NCI-H82 treated with DMSO at 0.1 percent for 48 hours (cell line): ENCODE measurements around the gene IFI16.
"Not testable (repeated sequence)": the region's sequence is repeated elsewhere in the genome, so short reads cannot be mapped to it uniquely, and the experiment has no call there.

ENCODE experiments used
- DNase-seq: peaks from one replicate; lab custom pipeline; 2025; ENCODE audit not compliant: unreplicated experiment; lab: John Stamatoyannopoulos, UW

The IFI16 gene

DNA sequence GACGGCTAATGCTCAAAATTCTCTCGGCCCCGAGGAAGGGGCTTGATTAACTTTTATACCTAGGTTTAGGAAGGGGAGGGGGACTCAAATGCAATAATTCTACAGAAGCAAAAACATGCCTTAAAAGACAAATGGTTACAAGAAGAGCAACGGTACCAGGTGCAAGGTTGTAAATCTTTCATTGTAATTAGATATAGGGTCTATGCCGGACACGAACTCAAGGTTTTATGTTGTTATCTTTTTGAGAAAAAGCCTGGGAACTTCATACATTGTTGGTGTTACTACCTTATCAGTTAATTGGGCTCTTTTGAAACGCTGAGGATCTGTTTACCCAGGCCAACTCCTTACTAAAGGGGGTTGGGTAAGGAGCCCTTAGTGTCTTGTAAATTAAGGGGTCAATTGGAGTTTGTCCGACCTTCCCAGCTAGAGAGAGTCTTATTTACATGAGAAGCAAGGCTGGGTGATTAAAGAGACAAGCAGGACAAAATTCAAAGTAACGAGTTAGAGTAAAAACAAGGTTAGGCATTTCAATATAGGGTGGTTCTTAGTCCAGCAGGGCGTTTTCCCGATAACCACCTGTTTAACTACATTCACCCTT is 3.4 kb upstream of the IFI16 start:
- not testable (repeated sequence) for DNase-seq

DNA sequence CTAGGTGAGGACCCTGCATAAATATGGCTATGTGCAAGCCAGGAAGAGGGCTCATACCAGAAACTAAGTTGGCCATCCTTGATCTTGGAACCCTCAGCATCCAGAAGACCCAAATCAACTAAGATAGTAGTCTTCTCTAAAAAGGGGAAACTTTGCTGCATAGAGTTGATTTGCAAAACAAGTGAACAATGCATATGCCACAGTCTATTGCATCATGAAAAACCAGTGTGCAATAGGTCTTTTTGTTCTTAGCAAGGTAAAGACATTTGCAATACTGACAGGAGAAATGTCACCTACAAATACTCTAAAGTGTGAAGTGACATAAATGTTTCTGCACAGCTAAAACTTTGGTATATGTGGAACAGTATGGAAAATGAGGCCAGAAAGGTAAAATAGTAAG is 2.0 kb upstream of the IFI16 start:
- DNase-seq = no peak

DNA sequence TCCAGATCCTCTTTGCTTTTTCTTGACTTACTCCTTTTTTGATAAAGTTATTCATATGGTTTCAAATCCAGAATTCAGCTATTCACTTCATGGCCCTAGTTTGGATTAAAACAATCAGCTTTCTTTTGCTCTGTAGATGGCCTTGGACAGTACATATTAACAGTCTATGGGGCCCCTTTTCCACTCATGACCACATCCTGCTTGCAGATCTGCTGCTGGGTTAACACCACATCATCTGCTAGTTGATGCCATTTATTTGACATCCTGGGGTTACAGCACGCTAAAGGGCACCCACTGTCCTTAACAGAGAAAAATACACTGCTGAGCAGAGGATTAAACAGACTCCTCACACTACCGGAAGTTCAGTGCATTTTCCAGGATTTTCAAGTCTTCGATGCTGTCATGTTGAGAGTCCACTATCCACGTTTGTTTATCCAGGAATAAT is 941 bp upstream of the IFI16 start:
- no peak for DNase-seq

DNA sequence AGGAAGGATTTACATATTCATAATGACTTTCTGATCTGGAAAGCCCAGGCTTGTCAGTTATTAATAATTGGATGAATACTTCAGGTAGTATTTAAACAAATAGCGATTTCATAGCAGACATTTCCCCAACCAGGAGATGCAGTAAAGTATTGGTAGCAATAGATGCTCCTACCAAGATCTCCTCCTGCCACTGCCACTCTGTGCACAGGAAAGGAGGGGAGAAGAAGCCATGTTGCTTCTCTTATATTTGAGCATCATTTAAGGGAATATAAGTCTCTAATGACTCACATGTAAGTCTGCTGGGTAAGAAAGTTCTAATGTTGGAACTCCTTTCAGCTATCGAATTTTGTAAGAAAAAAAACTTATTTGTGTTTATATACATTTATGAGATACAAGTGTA is 420 bp upstream of the IFI16 start:
- no peak for DNase-seq

DNA sequence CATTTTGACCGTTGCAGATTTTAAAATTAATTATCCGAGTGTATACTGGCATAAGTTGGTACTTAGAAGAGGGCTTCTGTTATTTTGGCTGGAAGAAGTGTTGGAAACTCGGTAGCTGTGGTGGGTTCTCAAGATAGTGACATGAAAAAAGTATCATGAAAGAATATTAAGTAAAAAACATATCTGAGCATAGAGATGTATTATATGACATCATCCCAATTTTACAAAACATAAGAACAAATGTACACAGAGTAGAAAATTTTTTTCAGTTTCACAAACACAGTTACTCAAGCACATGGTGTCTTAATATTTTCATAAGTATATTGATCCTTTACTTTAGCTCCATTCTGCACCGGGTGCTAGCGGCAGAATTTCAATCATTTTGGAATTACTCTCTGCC is 684 bp downstream of the IFI16 start:
- no peak for DNase-seq

DNA sequence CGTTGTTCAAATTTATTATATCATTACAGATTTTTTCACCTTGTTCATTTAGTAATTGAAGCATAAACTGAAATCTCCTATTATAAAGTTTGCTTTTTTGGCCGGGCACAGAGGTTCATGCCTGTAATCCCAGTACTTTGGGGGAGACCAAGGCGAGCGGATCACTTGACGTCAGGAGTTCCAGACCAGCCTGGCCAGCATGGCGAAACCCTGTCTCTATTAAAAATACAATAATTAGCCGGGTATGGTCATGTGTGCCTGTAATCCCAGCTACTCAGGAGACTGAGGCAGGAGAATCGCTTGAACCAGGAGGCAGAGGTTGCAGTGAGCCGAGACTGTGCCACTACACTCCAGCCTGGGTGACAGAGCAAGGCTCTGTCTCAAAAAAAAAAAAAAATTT is 1.3 kb downstream of the IFI16 start:
- not testable (repeated sequence) for DNase-seq

DNA sequence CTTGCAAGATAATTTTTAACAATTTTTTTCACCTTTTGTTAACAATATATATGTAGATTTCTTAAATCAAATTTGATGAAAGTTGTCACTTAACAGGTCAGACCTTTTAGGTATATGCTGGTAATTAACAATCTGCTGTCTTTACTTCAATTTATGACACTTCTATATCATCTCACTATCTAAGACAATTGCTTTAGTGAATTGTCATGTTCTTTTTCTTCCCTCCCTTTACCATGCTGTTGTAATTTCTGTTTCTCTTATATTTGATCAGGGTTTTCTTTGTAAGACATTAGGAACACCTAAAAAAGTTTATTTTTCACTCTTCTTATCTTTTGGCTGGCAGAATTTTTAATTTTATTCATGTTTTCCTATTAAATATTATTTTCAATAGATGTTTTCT is 2.0 kb downstream of the IFI16 start:
- no peak for DNase-seq

DNA sequence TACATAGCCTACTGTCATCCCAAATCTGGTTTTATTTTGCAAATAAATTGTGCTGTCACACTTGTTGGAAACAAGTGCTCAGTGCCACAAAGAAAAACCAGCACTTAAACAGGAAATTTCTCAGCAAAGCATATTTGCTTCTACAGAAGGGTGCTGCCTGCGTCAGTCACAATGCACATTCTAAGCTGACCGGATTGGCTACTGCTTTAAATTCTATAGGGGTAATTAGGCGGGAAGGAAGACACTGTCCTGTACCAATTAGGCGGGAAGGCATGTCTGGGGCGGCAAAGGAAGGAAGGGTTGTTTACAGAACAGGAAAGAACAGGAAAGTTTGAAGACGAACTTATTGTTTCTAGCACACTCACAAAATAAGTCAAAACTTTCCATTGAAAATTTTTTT is 2.8 kb downstream of the IFI16 start:
- DNase-seq = no peak

DNA sequence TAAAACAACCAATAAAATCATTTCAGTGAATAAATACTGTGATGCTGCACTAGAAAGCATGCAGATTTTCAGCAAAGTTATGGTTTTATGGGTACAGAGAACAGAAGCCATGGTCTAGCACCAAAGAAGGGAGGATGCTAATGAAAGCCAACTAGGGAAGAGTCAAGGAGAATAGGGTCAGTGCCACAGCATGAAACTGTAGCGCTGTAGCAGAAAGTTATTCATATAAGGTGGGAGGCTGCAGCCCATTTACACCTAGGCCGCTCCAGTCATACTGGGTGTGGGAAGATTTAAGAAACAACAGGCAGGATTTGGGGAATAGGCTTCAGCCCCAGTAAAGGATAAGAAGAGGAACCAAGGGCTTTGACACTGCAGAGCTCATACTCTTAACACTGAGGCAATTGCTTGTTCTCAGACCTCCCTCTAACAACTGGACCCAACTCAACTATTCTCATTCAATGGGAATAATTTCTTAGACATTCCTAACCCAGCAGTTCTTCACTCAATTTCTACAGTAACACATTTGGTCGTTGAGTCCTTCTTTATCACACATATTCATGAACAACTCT is 4.4 kb downstream of the IFI16 start:
- DNase-seq = no peak

DNA sequence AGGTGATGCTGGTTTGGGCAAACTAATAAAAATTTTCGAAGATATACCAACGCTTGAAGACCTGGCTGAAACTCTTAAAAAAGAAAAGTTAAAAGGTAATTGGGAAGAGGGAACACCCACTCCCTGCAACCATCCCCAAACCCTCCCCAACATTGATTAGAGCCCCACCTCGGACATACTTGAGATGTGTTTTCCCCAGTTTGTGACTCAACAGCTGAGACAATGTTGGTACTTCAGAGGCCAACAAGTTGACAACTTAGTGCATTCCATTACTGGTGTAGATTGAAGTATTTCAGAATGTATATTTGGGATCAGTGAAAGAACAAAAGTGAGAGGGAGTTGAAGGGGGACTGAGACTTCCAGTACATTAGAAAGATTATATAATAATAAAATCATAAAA is 5.1 kb downstream of the IFI16 start:
- no peak for DNase-seq

DNA sequence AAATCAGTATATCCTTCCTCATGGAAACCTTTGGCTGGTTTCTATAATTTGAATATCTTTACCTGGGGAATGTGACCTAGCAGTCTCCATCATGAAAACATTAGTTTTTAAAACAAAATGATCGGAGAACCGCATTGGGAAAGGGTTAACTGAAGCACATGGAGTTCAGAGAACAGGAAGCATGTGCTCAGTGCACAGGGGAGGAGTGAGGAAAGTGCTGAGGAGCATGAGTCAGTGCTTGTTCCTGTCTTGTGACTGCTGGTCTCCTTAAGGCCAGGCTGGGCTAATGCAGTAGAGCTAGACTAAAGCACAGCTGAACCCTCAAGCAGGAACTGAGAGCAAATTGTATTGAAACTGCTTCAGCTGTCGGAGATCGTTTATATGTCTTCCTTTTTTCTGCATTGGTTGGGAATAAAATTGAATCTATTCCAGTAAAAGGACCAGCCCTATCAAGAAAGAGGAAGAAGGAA is 5.8 kb downstream of the IFI16 start:
- no peak for DNase-seq

DNA sequence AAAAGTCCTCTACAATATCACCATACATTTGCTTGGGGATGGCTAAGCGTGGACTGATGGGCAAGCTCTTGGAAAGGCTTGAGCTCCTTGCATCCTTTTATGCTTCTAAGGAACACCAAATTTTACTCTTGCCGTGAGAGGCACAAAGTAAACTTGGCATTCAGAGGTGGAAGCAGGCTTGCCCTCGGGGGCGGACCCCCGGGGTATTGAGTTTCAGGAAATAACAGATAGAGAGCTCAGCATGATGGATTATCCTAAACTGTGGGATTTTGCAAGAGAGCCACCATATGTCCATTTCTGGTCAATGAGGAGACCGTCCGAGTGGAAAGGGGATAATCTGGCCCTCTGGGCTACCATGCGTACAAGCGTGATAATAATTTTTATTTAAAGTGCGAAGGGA is 14.0 kb downstream of the IFI16 start:
- DNase-seq = no peak

DNA sequence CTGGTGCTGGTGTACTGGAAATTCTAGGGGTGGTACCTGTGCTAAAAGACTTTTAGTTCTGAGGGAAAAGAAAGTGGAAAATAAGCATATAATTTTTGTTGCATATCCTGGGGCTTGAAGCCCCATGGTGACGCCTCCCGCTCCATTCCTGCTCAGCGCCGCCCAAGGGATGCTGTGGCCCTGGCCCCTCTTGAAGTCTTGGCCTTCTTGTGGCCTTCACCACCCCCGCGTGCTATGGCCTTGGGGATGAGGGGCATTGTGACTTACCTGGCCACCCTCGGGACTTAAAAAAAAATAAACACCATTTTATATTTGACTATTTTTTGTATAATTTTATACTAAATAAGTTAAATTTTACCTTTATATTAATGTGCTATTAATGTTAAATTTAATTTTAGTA is 15.3 kb downstream of the IFI16 start:
- DNase-seq = no peak

DNA sequence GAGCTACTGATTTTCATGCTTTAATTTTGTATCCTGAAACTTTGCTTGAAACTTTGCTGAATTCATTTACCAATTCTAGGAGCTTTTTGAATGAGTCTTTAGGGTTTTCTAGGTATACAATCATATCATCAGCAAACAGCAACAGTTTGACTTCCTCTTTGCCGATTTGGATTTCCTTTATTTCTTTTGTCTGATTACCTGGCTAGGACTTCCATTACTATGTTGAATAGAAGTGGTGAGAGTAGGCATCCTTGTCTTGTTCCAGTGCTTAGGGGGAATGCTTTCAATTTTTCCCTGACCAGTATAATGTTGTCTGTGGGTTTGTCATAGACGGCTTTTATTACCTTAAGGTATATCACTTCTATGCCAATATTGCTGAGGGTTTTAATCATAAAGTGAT is 17.1 kb downstream of the IFI16 start:
- not testable (repeated sequence) for DNase-seq

DNA sequence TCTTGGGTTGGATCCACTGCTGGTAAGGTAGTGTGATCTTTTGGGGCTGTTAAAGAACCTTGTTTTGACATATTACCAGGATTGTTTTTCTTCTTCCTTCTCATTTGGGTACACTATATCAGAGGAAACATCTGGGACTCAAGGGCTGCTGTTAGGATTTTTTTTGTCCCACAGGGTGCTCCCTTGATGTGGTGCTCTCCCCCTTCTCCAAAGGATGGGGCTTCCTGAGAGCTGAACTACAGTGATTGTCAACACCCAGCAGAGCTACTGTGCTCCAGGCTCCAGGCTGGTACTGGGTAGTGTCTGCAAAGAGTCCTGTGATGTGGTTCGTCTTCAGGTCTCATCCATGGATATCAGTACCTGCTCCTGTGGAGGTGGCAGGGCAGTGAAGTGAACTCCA is 20.6 kb downstream of the IFI16 start:
- DNase-seq = no peak

DNA sequence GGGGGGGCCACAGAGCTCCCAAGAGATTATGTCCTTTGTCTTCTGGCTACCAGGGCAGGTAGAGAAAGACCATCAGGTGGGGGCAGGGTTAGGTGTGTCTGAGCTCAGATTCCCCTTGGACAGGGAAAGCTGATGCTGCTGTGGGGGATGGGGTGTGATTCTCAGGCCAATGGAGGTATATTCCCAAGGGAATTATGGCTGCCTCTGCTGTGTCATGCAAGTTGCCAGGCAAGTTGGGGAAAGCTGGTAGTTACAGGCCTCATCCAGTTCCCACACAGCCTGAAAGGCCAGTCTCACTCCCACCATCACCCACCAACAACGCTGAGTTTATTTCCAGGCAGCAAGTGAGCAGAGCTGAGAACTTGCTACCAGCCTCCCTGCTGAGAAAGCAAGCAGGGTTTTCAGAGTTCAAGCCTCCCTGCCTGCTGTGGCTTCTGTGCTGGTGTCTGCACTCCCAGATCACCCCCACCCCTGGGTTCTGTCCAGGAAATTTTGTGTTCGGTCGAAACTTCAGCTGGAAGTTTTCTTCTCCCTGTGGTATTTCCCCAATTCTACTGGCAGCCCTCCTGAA is 21.3 kb downstream of the IFI16 start:
- DNase-seq = no peak

DNA sequence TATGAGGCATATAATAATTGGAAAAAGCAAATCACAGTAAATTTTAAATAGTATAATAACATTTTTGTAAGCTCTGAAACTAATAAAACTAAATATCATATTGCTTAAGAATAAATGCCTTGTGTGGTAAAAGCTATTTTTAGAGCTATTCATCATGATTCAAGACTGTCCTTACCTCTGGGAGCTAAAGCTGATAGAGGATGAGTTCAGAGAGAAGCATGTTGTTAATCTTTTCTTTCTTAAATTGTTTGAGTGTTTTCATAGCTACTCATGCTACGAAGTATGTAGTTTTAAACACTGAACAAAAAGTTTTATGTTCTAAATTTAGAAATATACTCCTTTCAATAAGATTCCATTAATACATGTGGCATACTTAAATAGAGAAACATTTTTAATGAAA is 30.5 kb downstream of the IFI16 start:
- no peak for DNase-seq

DNA sequence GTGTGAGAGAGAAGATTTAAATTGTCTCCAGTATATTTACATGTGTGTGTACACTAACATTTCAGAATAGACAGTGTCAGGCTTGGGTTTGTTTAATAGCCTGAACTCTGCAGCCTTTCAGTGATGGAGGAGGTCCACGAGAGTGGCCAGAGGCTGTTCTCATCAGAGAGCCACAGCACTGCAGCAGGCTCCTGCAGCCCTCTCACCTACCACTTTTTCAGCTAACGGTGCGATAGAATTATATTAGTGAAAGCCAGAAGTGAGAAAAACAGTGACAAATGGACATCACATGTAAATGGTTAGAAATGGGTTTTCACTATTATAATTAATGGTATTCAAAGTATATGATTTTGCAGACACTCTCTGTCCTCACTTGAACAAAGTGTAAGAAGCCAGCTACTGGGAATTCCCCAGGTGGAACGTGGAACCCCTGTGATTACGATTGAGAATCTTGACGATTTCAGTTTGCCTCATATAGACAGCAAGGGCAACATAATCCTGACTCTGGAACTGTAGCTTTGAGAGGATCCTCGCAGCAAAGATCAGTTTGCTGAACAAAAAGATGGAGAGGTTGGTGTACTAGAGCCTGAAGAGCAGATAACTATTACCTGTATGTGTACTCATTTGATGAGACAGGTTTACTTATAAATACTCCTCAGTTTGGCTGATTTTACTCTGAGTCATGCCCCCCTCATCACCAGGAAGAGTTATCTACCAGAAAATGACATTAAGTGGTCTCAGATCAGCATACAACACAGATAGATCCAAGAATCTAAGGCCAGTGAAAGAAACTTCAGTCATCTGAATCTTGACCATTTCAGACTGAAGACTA is 31.4 kb downstream of the IFI16 start:
- DNase-seq = no peak

DNA sequence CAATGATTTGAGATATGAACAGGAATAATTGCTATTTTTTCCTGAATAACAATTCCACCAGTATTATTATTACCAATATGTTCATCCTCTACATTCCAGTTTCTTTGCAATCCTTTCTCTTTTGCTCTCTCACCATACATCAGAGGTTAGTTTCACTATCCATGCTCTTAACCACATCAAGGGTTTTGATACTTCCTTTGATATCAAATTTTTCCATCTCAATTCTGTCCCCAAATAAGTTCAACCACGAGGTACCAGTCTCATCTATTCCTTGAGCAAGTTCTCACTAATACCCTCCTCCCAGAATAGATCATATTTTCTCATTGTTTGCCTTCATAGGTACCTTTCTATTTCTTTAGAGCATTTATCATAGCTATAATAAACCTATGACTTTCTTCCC is 36.8 kb downstream of the IFI16 start:
- DNase-seq = not testable (repeated sequence)

DNA sequence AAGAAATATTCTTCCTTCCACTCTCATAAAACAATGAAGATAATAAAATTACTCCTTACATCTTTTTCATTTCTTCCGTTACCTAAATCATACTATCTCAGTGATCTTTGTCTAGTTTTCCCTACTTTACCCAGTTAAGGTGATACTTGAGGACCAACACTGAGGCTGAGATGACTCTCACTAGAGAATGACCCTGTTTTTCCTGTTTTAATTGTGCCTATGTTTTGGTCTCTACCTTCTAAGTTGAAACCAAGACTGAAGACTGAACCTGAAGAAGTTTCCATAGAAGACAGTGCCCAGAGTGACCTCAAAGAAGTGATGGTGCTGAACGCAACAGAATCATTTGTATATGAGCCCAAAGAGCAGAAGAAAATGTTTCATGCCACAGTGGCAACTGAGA is 41.7 kb downstream of the IFI16 start:
- no peak for DNase-seq

DNA sequence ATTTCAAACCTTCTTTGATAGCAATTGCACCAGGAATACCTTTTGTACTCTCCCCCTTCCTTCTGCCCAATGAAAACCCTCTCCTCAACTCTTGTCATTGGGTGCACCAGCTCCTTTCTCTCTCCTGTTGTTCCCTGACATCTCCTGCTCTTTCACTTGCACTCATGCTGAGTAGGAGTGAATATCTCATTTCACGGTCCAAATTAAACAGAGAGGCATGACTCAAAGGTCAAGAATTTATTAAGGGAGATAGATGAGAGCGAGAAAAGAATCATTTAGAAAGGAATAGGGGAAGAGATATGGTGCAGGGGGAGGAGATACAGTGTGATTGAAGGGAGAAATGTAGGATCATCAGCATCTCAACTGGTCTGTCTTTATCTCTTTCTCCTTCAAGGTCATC is 44.7 kb downstream of the IFI16 start:
- no peak for DNase-seq

DNA sequence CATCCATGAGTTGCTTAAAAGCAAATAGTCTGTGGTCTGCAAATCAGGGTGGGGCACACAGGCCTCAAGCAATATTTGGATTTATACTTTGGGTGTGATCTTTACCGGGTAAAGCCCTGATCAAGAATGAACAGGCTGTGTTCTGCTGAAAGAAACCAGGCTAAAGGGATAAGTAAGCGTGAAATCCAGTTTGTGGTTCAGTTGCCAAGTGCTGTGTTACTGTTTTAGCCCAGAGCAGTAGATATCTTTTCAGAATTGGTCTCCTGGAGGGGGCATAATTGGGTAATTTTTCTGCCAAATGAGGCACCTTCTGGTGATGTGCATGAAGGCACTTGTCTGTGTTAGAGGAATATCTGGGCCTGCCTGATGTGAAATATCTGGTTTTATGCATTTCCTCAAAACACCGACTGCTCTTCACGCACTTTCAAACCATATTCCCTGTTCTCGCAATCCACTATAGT is 45.5 kb downstream of the IFI16 start:
- no peak for DNase-seq
